Retinal pigment epithelial cell (primary cell): ENCODE measurements around the gene LCAT.

Experiments used
- DNase-seq: peaks from one replicate; pipeline ENCODE4 v3.0.0-alpha.2; 2010; ENCODE audit warnings: low read depth
- H3K4me3 ChIP-seq: 2 replicates; pipeline ENCODE4 v1.5.1; 2011; ENCODE audit warnings: mild to moderate bottlenecking, low read length, control low read depth, moderate library complexity
- TF ChIP-seq, protein P1 (sequence below): conservative IDR thresholded peaks from 2 replicates; pipeline ENCODE4 v1.5.1; 2011; ENCODE audit warnings: low read depth, low read length, control low read depth, inconsistent platforms

The LCAT gene

DNA sequence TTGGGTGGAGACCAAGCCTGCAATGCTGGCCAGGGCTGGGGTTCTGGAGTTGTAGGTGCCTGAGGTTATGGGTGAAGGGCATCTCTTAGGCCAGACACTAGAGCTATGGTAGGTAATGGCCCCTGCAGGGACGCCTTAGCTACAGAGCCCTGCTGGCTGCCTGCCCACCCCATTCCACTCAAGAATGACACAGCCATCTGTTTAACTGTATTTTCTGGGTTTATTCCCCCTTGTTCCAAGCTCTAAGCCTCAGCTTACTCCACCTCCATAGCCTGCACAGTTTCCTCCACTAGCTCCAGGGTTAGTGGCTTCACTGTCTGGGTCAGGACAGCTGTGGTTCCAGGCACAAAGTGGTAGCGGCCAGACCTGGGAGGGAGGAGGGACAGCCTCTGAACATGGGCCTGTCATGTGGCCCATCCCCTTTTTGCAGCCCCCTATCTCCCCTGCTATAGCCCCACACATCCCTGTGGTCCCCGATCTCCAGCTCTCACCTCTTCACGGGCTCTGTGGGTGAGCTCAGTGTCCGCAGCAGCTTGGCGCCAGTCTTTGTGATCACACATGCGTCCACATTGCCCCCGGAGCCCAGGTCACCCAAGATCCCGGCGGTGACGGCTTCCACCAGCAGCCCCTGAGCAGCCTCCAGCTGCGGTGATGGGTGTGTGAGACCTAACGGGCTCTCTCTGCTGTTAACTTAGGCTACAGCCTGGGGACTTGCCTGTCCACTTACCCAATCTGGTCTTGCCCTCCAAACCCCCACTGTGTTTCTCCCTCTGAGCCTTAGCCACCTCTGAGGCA lies 9.4 kb downstream of the LCAT start:
- H3K4me3 ChIP-seq: peak overlapping the region; percentile 96
- no peak for DNase-seq
- TF ChIP-seq, protein P1, sequence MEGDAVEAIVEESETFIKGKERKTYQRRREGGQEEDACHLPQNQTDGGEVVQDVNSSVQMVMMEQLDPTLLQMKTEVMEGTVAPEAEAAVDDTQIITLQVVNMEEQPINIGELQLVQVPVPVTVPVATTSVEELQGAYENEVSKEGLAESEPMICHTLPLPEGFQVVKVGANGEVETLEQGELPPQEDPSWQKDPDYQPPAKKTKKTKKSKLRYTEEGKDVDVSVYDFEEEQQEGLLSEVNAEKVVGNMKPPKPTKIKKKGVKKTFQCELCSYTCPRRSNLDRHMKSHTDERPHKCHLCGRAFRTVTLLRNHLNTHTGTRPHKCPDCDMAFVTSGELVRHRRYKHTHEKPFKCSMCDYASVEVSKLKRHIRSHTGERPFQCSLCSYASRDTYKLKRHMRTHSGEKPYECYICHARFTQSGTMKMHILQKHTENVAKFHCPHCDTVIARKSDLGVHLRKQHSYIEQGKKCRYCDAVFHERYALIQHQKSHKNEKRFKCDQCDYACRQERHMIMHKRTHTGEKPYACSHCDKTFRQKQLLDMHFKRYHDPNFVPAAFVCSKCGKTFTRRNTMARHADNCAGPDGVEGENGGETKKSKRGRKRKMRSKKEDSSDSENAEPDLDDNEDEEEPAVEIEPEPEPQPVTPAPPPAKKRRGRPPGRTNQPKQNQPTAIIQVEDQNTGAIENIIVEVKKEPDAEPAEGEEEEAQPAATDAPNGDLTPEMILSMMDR: no peak

DNA sequence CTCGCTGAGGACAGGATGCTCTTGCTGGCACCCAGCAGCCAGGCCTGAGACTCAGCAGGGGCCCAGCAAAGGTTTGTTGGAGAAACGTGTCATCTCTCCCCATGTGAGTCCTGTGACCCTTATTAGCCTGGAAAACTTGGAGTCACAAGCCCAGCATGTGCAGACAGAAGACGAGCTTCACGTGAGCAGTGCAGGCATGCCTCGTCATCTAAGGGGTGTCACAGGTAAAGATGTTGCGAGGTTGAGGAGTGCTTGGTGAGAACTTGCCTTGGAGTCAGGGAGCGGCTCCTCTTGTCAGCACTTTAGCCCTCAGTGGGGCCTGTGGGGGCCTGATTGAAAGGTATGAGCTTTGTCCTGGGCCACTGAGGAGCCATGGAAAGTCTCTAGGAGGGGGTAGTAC lies 10.1 kb downstream of the LCAT start:
- TF ChIP-seq, protein P1: no peak
- H3K4me3 ChIP-seq: no peak overlapping the region

DNA sequence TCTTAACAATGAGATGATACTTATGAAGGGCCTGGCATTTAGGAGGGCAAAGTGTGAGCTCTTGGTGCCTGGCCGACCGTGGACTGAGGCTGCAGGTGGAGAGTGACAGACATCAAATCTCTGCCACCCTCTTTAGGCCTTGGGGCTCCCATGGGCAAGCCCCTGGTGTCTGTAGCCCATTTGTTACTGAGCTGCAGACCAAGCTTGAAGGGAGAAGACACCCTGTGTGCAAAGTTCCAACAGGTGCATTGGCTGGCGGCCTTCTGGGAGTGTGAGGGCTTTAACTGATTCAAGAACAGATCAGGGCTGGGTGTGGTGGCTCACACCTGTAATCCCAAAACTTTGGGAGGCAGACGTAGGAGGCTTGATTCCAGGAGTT lies 11.5 kb downstream of the LCAT start:
- DNase-seq: no peak
- TF ChIP-seq, protein P1: no peak
- H3K4me3 ChIP-seq: no peak overlapping the region

More for the DNA sequence above, 10.1 kb downstream of the LCAT start:
- DNase-seq: no peak

DNA sequence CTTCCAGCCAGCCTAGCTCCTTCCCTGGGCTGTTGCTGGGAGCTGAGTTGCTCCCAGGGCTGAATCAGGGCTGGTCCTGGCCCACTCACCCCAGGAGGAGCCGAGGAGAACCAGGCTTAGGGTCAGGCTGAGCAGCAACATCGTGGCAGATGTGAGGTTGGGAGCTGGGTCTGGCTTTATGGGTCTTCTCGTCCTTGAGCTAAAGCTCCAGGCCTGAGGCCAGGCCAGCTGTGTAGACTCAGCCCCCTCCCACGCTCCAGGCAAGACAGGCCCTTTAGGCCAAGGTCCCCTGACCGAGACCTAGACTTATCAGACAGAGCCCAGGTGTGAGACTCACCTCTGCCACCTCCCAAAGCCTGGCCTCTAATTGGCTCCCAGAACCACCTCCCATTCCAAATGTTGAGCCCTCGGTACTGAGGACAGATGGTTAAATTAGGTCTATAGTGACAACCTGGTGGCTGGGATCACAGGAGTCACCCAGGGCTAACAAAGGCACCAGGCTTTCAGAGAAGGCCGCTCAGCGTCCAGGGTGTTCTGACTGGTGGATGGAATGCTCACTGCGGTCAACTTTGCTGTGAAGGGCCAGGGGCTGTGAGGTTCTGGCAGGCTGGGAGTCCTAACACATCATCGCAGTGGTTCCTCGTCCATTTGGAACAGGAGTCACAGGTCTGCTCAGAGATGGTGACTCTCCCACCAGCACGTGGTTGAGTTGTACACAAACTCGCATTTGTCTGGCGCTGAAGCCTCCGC lies 12.0 kb downstream of the LCAT start, which contains the start of gene CTRL:
Gene CTRL (minus strand): TSS at position 151 of the 750 bp plus-strand sequence. CDS start 10 bp downstream, at position 141.
- H3K4me3 ChIP-seq: no peak within 1 kb of the TSS
- DNase-seq: no peak
- TF ChIP-seq, protein P1: peak; percentile 24

DNA sequence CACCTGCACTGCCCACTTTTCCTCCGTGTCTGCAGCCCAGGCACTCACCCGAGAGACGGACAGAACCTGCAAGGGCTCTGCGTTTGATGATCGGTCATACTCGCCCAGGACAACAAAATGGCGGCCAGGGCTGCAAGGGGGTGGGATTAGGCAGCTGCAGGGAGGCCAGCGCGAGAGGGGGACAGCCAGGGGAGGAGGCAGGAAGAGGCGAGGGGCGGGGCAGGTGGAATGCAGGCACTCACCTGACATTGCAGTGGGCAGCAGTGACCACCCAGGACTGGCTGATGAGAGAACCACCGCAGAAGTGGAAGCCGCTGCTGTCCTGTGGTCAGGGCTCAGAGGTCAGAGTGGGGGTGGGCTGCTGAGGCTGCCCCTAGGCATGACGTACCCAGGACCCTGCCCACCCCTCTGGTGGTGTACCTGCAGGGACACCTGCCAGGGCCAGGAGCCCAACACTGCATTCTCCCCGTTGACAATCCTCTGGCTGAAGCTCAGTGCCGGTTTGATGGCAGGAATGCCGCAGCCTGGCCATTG lies 13.2 kb downstream of the LCAT start:
- TF ChIP-seq, protein P1: no peak
- no peak overlapping the region for H3K4me3 ChIP-seq
- DNase-seq: no peak

DNA sequence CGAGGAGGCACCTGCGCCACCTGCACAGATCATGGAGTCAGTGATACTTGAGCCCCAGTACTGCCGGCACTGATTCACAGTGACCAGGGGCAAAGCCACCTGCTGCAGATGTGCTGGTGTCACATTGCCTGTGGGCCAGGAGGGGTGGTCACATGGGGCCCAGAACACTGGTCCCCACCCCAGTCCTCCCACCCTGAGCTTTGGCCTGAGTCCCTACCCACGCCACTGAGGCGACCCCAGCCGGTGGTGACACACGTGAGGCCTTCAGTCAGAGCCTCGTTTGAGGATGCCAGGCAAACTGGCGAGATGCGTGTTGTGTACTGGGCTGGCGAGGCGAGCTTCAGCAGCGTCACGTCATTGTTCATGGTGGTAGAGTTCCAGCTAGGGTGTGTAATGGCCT lies 13.7 kb downstream of the LCAT start:
- no peak overlapping the region for H3K4me3 ChIP-seq
- DNase-seq: no peak
- TF ChIP-seq, protein P1: no peak
